HG03103 (cell line): ENCODE measurements around the gene TBC1D4.
A peak's percentile ranks its signal among the peaks of the same experiment; 100 is the strongest.
"Not testable (repeated sequence)": the region's sequence is repeated elsewhere in the genome, so short reads cannot be mapped to it uniquely, and the experiment has no call there.

Source experiments
- ATAC-seq: cut with Tn5 transposase; IDR thresholded peaks from one replicate; pipeline ENCODE4 v1.9.1; 2021; ENCODE audit warnings: low read depth; ENCODE audit not compliant: unreplicated experiment

TBC1D4 gene

GRCh38 chr13:75365724-75366173 lies 116.2 kb downstream of the TBC1D4 start:
- ATAC-seq: peak; percentile 96

GRCh38 chr13:75364131-75364713 lies 117.7 kb downstream of the TBC1D4 start:
- no peak for ATAC-seq

GRCh38 chr13:75363371-75363770 lies 118.6 kb downstream of the TBC1D4 start:
- ATAC-seq: no peak

- ATAC-seq: no peak
Observed at GRCh38 chr13:75362026-75362425, 119.9 kb downstream of the TBC1D4 start.

- no peak for ATAC-seq
Observed at GRCh38 chr13:75360170-75360569, 121.8 kb downstream of the TBC1D4 start.

GRCh38 chr13:75359266-75359665 lies 122.7 kb downstream of the TBC1D4 start:
- no peak for ATAC-seq

GRCh38 chr13:75357576-75358289 lies 124.2 kb downstream of the TBC1D4 start:
- peak; percentile 93 for ATAC-seq

- ATAC-seq: no peak
Observed at GRCh38 chr13:75356421-75356820, 125.5 kb downstream of the TBC1D4 start.

GRCh38 chr13:75355609-75356008 lies 126.4 kb downstream of the TBC1D4 start:
- no peak for ATAC-seq

GRCh38 chr13:75353781-75354193 lies 128.2 kb downstream of the TBC1D4 start:
- ATAC-seq: peak; percentile 34

- ATAC-seq: no peak
Observed at GRCh38 chr13:75352641-75353327, 129.2 kb downstream of the TBC1D4 start.

GRCh38 chr13:75351538-75351937 lies 130.4 kb downstream of the TBC1D4 start:
- not testable (repeated sequence) for ATAC-seq

GRCh38 chr13:75347925-75348324 lies 134.0 kb downstream of the TBC1D4 start:
- ATAC-seq: no peak

- ATAC-seq: no peak
Observed at GRCh38 chr13:75347457-75347856, 134.5 kb downstream of the TBC1D4 start.

GRCh38 chr13:75345193-75345592 lies 136.8 kb downstream of the TBC1D4 start:
- ATAC-seq: no peak

- ATAC-seq: peak; percentile 87
Observed at GRCh38 chr13:75341028-75341427, 140.9 kb downstream of the TBC1D4 start.

GRCh38 chr13:75339635-75340374 lies 142.2 kb downstream of the TBC1D4 start:
- no peak for ATAC-seq

- ATAC-seq: no peak
Observed at GRCh38 chr13:75334634-75335447, 147.1 kb downstream of the TBC1D4 start.

GRCh38 chr13:75333103-75333502 lies 148.9 kb downstream of the TBC1D4 start:
- no peak for ATAC-seq

- no peak for ATAC-seq
Observed at GRCh38 chr13:75331792-75332349, 150.1 kb downstream of the TBC1D4 start.
